GM12865 (cell line): ENCODE measurements around the gene CBX7.

Experiments
- DNase-seq: peaks from one replicate; pipeline ENCODE4 v3.0.0; 2010; ENCODE audit warnings: low read depth
- H3K4me3 ChIP-seq: 2 replicates; pipeline ENCODE4 v1.5.1; 2011; ENCODE audit warnings: mild to moderate bottlenecking, low read depth, low read length, control low read depth
- CTCF ChIP-seq: IDR thresholded peaks from 2 replicates; pipeline ENCODE4 v1.5.1; 2011; ENCODE audit warnings: low read length, control low read depth, low read depth, inconsistent platforms; ENCODE audit not compliant: insufficient read depth; ENCODE audit errors: missing control alignments

CBX7 gene

GRCh38 chr22:39122772-39123470 is 29.6 kb downstream of the CBX7 start:
- no peak overlapping the region for H3K4me3 ChIP-seq
- no peak for TF ChIP-seq CTCF
- DNase-seq = no peak

GRCh38 chr22:39120983-39121382 is 31.5 kb downstream of the CBX7 start:
- no peak for DNase-seq
- no peak for TF ChIP-seq CTCF
- no peak overlapping the region for H3K4me3 ChIP-seq

- TF ChIP-seq CTCF = peak; percentile 58
- peak; percentile 92 for DNase-seq
- peak overlapping the region; percentile 10; the same call in 1 of the 2 replicates for H3K4me3 ChIP-seq
Measured at GRCh38 chr22:39117585-39118191, 34.8 kb downstream of the CBX7 start.

- H3K4me3 ChIP-seq = no peak overlapping the region; the same call in none of the 2 replicates
- no peak for TF ChIP-seq CTCF
- peak; percentile 57 for DNase-seq
Measured at GRCh38 chr22:39115977-39116621, 36.4 kb downstream of the CBX7 start.

GRCh38 chr22:39115570-39115969 is 36.9 kb downstream of the CBX7 start:
- no peak overlapping the region; the same call in 1 of the 2 replicates for H3K4me3 ChIP-seq
- TF ChIP-seq CTCF = no peak
- DNase-seq = no peak

- DNase-seq = no peak
- H3K4me3 ChIP-seq = no peak overlapping the region
- no peak for TF ChIP-seq CTCF
Measured at GRCh38 chr22:39114112-39114511, 38.4 kb downstream of the CBX7 start.
